Sigmoid colon (tissue), 7 donors: ENCODE results near the gene SSBP4. TPM values are rescaled to one million over a fixed set of nuclear protein-coding genes. Genes with fewer than 3 reads are reported as not detected.
A peak's percentile ranks its signal among the peaks of the same experiment; 100 is the strongest.

Experiments used
- DNase-seq: peaks from one replicate; pipeline ENCODE4 v3.0.0-alpha.2; 2019
- H3K27ac ChIP-seq, 4 donors: fragments of 200-600 bp; sonication (generic); one replicate each; pipeline ENCODE4 v1.5.1; 2016 to 2019; ENCODE audit warnings: mild to moderate bottlenecking in 1 of 4
- H3K27me3 ChIP-seq, 3 donors: fragments of 200-600 bp; sonication (generic); one replicate each; pipeline ENCODE4 v1.5.1; 2019; ENCODE audit warnings: mild to moderate bottlenecking in 1 of 3
- H3K36me3 ChIP-seq, 4 donors: fragments of 200-600 bp; sonication (generic); one replicate each; pipeline ENCODE4 v1.5.1; 2016 to 2019
- H3K4me1 ChIP-seq, 4 donors: fragments of 200-600 bp; sonication (generic); one replicate each; pipeline ENCODE4 v1.5.1; 2017 to 2019
- H3K4me3 ChIP-seq, 4 donors: fragments of 200-600 bp; sonication (generic); one replicate each; pipeline ENCODE4 v1.5.1; 2017 to 2019; ENCODE audit warnings: mild to moderate bottlenecking in 2 of 4, moderate library complexity in 1 of 4
- H3K9me3 ChIP-seq, 4 donors: fragments of 200-600 bp in 3 of 4; sonication (generic) in 3 of 4; one replicate each; pipeline versions ENCODE4 v1.5.1 to v1.6.1; 2013 to 2019
- EP300 ChIP-seq, 4 donors: sonication (generic); formaldehyde crosslinking; IDR thresholded peaks; one replicate each; pipeline ENCODE4 v1.6.1; 2017; ENCODE audit warnings: antibody characterized with exemption in 4 of 4
- POLR2A ChIP-seq, 2 donors: fragments of 450-650 bp; IDR thresholded peaks; one replicate each; pipeline ENCODE4 v1.6.1; 2016; ENCODE audit warnings: antibody characterized with exemption in 2 of 2, mild to moderate bottlenecking in 2 of 2, moderate library complexity in 2 of 2
- POLR2AphosphoS5 ChIP-seq, 4 donors: sonication (generic); formaldehyde crosslinking; IDR thresholded peaks; one replicate each; pipeline ENCODE4 v1.6.1; 2017; ENCODE audit warnings: antibody characterized with exemption in 4 of 4
- WGBS, 2 donors: extraction: QIAGEN DNeasy Blood & Tissue Kit; methylation state at CpG; one replicate each; pipeline ENCODE4 v1.1.7; 2013; 5-methylcytosine and 5-hydroxymethylcytosine counted together
- intact Hi-C: fragments of 100-400 bp; cut with DNase I; formaldehyde crosslinking; loops from one replicate; pipeline ENCODE4 v1.15.1; 2023
- polyA plus RNA-seq, 3 donors: library from polyadenylated mRNA; stranded (reverse); fragments of 200-250 nt; gene quantifications; one replicate each; pipeline ENCODE4 v1.2.3, GENCODE V29; 2013
- small RNA-seq, 3 donors: library from RNA; depleted of rRNA; stranded (forward); fragments of <200 nt; gene quantifications; one replicate each; pipeline ENCODE3, GENCODE V24; 2016
- total RNA-seq, 4 donors: library from RNA; depleted of rRNA; stranded (reverse); fragments of >200 nt; gene quantifications; one replicate each; pipeline ENCODE4 v1.1.0, GENCODE V29; 2016
- TF ChIP-seq, protein P1 (sequence below), 4 experiments: fragments of 450-650 bp in 3 of 4; fragments of 200-600 bp in 1 of 4; IDR thresholded peaks; one replicate each; pipeline ENCODE4 v1.5.1; 2016 to 2019; ENCODE audit warnings: antibody characterized with exemption in 4 of 4, mild to moderate bottlenecking in 3 of 4, moderate library complexity in 2 of 4
- donor health status: healthy with polysubstance abuse.
- donor health status: Bipolar disorder and iron deficiency.
- donor health status: healthy.

The SSBP4 gene
- total and polyA plus RNA-seq, 7 donors, result 13.9 to 71.4 (median 52.4) TPM

DNA sequence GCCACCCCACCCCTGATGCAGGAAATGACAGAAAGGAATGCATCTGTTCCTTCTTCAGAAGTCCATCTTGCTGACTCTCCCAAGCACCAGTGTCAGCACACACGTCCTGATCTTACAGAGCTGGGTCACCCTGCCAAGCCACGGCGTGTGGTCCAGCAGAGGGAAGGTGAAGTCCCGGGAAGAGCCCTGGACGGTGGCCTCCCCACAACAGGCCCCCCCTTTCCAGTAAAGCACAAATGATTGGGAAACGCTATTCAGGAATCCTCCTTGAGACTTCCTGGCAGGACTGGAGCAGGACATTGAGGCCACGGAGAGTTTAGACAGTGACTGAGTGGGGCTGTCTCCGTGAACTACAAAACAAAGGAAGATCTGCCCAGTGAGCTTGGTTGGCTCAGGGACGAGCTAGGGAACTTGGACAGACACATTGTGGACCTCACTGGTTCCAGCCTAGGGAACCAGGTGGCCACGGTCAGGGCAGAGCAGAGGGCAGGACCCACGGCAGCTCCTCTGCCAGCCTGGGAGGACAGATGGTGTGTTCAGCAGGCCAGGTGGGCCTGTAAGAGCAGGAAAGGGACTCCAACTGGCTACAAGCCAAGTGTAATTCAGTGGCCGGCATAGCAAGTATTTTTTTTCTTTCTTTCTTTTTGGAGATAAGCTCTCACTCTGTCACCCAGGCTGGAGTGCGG is 61.0 kb downstream of the SSBP4 start:
- Histone ChIP-seq H3K4me3 (no peak overlapping the region), H3K4me1 (peaks cover 0 to 62% (median 53%) of the 10 kb centered on the region in 4 donors)

DNA sequence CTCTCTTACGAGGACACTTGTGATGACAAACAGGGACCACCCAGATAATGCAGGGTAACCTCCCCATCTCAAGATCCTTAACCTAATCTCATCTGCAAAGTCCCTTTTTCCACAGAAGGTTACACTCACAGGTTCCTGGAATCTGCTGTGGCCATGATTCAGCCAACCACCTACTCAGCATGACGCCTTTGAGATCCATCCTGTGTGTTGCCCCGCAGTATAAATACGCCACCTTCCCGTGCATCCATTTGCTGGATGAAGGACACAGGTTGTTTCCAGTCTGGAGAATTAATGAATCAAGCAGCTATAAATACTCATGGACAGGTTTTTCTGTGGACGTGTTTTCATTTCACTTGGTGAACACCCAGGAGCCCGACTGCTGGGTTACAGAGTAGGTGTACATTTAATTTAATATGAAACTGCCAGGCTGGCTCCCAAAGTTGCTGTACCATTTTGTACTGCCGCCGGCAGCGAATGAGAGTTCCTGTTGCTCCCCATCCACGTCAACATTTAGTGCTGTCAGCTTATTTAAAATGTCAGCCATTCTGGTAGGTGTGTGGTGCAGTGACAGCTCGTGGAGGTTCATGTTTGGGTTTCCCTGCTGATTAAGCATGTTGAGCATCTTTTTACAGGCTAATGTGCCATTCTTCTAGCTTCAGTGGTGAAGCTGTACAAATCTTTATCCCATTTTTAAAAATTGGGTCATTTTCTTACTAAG is 62.5 kb downstream of the SSBP4 start:
- Histone ChIP-seq H3K27ac (no peak overlapping the region), H3K9me3 (no peaks in the 10 kb centered on the region), H3K4me1 (peaks cover 0 to 70% (median 56%) of the 10 kb centered on the region in 4 donors), H3K27me3 (no peaks in the 10 kb centered on the region), H3K36me3 (no peaks in the 10 kb centered on the region), H3K4me3 (no peak overlapping the region)
- 93% methylated on average over 12 of the region's 12 CpGs for WGBS, 2 donors
- DNase-seq, result no peak
- TF ChIP-seq EP300 (IDR thresholded peaks at IDR 0.05), result no peak
- TF ChIP-seq, protein P1, sequence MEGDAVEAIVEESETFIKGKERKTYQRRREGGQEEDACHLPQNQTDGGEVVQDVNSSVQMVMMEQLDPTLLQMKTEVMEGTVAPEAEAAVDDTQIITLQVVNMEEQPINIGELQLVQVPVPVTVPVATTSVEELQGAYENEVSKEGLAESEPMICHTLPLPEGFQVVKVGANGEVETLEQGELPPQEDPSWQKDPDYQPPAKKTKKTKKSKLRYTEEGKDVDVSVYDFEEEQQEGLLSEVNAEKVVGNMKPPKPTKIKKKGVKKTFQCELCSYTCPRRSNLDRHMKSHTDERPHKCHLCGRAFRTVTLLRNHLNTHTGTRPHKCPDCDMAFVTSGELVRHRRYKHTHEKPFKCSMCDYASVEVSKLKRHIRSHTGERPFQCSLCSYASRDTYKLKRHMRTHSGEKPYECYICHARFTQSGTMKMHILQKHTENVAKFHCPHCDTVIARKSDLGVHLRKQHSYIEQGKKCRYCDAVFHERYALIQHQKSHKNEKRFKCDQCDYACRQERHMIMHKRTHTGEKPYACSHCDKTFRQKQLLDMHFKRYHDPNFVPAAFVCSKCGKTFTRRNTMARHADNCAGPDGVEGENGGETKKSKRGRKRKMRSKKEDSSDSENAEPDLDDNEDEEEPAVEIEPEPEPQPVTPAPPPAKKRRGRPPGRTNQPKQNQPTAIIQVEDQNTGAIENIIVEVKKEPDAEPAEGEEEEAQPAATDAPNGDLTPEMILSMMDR (IDR thresholded peaks at IDR 0.05), result no peak
- no peak for TF ChIP-seq POLR2AphosphoS5 (IDR thresholded peaks at IDR 0.05)
- TF ChIP-seq POLR2A (IDR thresholded peaks at IDR 0.05), result no peak
- intact Hi-C loops, result loop anchor here (2.0 kb wide), 1 partner anchor 37 kb away; no protein-coding TSS in a partner anchor

More for the DNA sequence above, 61.0 kb downstream of the SSBP4 start:
- Histone ChIP-seq H3K36me3 (no peaks in the 10 kb centered on the region), H3K9me3 (no peaks in the 10 kb centered on the region), H3K27ac (peak overlapping the region; percentile 78 to 87 (median 83)), H3K27me3 (no peaks in the 10 kb centered on the region)
- peak; percentile 97 for DNase-seq
- intact Hi-C loops, result loop anchor here (2.0 kb wide), 1 partner anchor 39 kb away; no protein-coding TSS in a partner anchor
- TF ChIP-seq POLR2A (IDR thresholded peaks at IDR 0.05) (no peak), EP300 (IDR thresholded peaks at IDR 0.05) (peak; percentile 63 to 94 (median 85)), POLR2AphosphoS5 (IDR thresholded peaks at IDR 0.05) (peak; percentile 69 to 94 (median 82))
- 54 to 55% methylated on average over 13 of the region's 13 CpGs for WGBS, 2 donors

DNA sequence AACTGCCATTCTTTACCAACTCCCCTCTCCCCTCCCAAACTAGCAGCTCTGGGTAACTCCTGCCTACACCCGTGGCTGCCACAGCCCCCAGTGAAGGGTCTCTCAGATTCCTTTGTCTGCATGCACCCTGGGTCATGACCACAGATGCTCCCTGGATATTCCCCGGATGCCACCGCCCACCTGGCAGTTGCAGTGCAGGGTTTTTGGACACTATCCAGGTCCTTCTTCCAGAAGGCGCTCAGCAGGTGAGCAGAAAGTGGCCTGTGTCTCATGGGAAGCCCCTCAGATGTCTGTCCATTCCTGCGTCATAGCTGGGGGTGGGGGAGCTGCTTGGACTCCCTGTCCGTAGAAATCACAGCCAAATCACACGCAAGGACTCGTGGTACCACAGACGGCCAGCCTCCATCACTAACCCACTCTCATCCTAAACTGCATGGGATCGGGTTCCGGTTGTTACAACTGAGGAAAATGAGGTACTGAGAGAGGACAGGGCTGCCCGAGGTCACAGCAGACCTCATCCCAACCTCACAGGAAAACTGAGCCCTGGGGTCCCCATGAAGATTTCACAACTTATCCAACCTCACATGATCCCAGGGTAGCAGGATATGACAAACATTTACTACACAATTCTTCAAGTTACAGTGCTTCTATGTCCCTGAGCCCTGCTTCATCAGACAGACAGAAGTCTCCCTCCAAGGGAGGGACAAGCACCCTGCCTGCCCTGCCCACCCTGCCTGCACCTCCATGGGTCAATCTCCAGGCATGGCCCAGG is 64.1 kb downstream of the SSBP4 start:
- H3K4me1 ChIP-seq, result peaks cover 0 to 79% (median 67%) of the 10 kb centered on the region in 4 donors

More for the DNA sequence above, 64.1 kb downstream of the SSBP4 start:
- Histone ChIP-seq H3K36me3 (no peaks in the 10 kb centered on the region), H3K27ac (no peak overlapping the region), H3K4me3 (no peak overlapping the region), H3K27me3 (no peaks in the 10 kb centered on the region), H3K9me3 (no peaks in the 10 kb centered on the region)
- intact Hi-C loops, result no loop called here
- TF ChIP-seq, protein P1 (IDR thresholded peaks at IDR 0.05), result no peak
- TF ChIP-seq POLR2A (IDR thresholded peaks at IDR 0.05) (no peak), EP300 (IDR thresholded peaks at IDR 0.05) (no peak), POLR2AphosphoS5 (IDR thresholded peaks at IDR 0.05) (no peak)
- DNase-seq, result no peak
- WGBS, 2 donors, result 72 to 78% methylated on average over 12 of the region's 12 CpGs

Small RNA genes within 50 kb of the gene (small RNA-seq; reads per million reads assigned to genes)
- gene MIR3189, result 0 reads per million in 3 donors

Other genes with a start within 250 kb of the SSBP4 start
- gene IFI30, start 245.6 kb upstream of the SSBP4 start, total RNA-seq, result 10 to 100 TPM in 3 of 4 donors, 1 to 10 TPM in 1; 9.1 to 45.7 (median 44.5) TPM
- gene IFI30, start 245.6 kb upstream of the SSBP4 start, polyA plus RNA-seq, result 100 to 1,000 TPM in 2 of 3 donors, 10 to 100 TPM in 1; 96.7 to 412 (median 178) TPM
- gene MPV17L2, start 226.2 kb upstream of the SSBP4 start, total RNA-seq, result 10 to 100 TPM; 15.8 to 37.3 (median 26.2) TPM
- 10 to 100 TPM in 2 of 3 donors, 1 to 10 TPM in 1; 9.0 to 26.4 (median 12.0) TPM for gene MPV17L2, start 226.2 kb upstream of the SSBP4 start, polyA plus RNA-seq
- 1 to 10 TPM in 3 of 4 donors, under 1 TPM in 1; 0.66 to 2.9 (median 2.2) TPM for gene RAB3A, start 215.4 kb upstream of the SSBP4 start, total RNA-seq
- 1 to 10 TPM; 2.1 to 4.8 (median 4.2) TPM for gene RAB3A, start 215.4 kb upstream of the SSBP4 start, polyA plus RNA-seq
- gene PDE4C, start 193.0 kb upstream of the SSBP4 start, total RNA-seq, result 1 to 10 TPM; 1.8 to 8.6 (median 4.5) TPM
- 1 to 10 TPM in 1 of 3 donors, not detected in 2; 4.0 TPM for gene PDE4C, start 193.0 kb upstream of the SSBP4 start, polyA plus RNA-seq
- gene IQCN, start 144.9 kb upstream of the SSBP4 start, total RNA-seq, result 1 to 10 TPM; 1.4 to 5.8 (median 2.9) TPM
- gene IQCN, start 144.9 kb upstream of the SSBP4 start, polyA plus RNA-seq, result 1 to 10 TPM; 1.2 to 4.4 (median 3.4) TPM
- 100 to 1,000 TPM; 163 to 369 (median 230) TPM for gene JUND, start 137.8 kb upstream of the SSBP4 start, total RNA-seq
- gene JUND, start 137.8 kb upstream of the SSBP4 start, polyA plus RNA-seq, result 100 to 1,000 TPM; 179 to 221 (median 180) TPM
- gene LSM4, start 96.3 kb upstream of the SSBP4 start, total RNA-seq, result 100 to 1,000 TPM in 3 of 4 donors, 10 to 100 TPM in 1; 89.1 to 144 (median 119) TPM
- 100 to 1,000 TPM; 214 to 285 (median 256) TPM for gene LSM4, start 96.3 kb upstream of the SSBP4 start, polyA plus RNA-seq
- gene PGPEP1, start 78.8 kb upstream of the SSBP4 start, total RNA-seq, result 10 to 100 TPM; 15.0 to 26.0 (median 16.6) TPM
- gene PGPEP1, start 78.8 kb upstream of the SSBP4 start, polyA plus RNA-seq, result 10 to 100 TPM; 14.4 to 36.9 (median 31.7) TPM
- gene GDF15, start 33.2 kb upstream of the SSBP4 start, total RNA-seq, result 1 to 10 TPM; 1.1 to 7.9 (median 3.9) TPM
- 10 to 100 TPM in 2 of 3 donors, 1 to 10 TPM in 1; 7.2 to 79.7 (median 24.5) TPM for gene GDF15, start 33.2 kb upstream of the SSBP4 start, polyA plus RNA-seq
- 10 to 100 TPM in 1 of 4 donors, 1 to 10 TPM in 3; 2.2 to 13.3 (median 9.0) TPM for gene LRRC25, start 21.8 kb upstream of the SSBP4 start, total RNA-seq
- gene LRRC25, start 21.8 kb upstream of the SSBP4 start, polyA plus RNA-seq, result 10 to 100 TPM in 1 of 3 donors, 1 to 10 TPM in 2; 4.2 to 10.9 (median 6.0) TPM
- 10 to 100 TPM in 3 of 4 donors, 1 to 10 TPM in 1; 9.1 to 12.8 (median 11.5) TPM for gene ISYNA1, start 18.7 kb downstream of the SSBP4 start, total RNA-seq
- 10 to 100 TPM in 1 of 3 donors, 1 to 10 TPM in 2; 3.7 to 18.7 (median 4.2) TPM for gene ISYNA1, start 18.7 kb downstream of the SSBP4 start, polyA plus RNA-seq
- 10 to 100 TPM in 3 of 4 donors, 1 to 10 TPM in 1; 7.1 to 20.2 (median 11.9) TPM for gene ELL, start 102.7 kb downstream of the SSBP4 start, total RNA-seq
- gene ELL, start 102.7 kb downstream of the SSBP4 start, polyA plus RNA-seq, result 10 to 100 TPM in 1 of 3 donors, 1 to 10 TPM in 2; 6.2 to 14.6 (median 8.4) TPM
- gene FKBP8, start 124.2 kb downstream of the SSBP4 start, total RNA-seq, result 100 to 1,000 TPM; 366 to 456 (median 403) TPM
- gene FKBP8, start 124.2 kb downstream of the SSBP4 start, polyA plus RNA-seq, result 100 to 1,000 TPM; 200 to 234 (median 232) TPM
- 100 to 1,000 TPM; 107 to 122 (median 120) TPM for gene KXD1, start 138.5 kb downstream of the SSBP4 start, total RNA-seq
- 100 to 1,000 TPM in 1 of 3 donors, 10 to 100 TPM in 2; 84.9 to 118 (median 93.2) TPM for gene KXD1, start 138.5 kb downstream of the SSBP4 start, polyA plus RNA-seq
- gene UBA52, start 152.5 kb downstream of the SSBP4 start, total RNA-seq, result 1,000 to 10,000 TPM in 1 of 4 donors, 100 to 1,000 TPM in 3; 450 to 1,088 (median 720) TPM
- 1,000 to 10,000 TPM; 1,029 to 1,720 (median 1,156) TPM for gene UBA52, start 152.5 kb downstream of the SSBP4 start, polyA plus RNA-seq
- 100 to 1,000 TPM in 1 of 4 donors, 10 to 100 TPM in 3; 70.3 to 101 (median 85.6) TPM for gene REX1BD, start 169.4 kb downstream of the SSBP4 start, total RNA-seq
- gene REX1BD, start 169.4 kb downstream of the SSBP4 start, polyA plus RNA-seq, result 10 to 100 TPM; 40.5 to 79.1 (median 63.1) TPM
- 10 to 100 TPM in 2 of 4 donors, 1 to 10 TPM in 1, under 1 TPM in 1; 0.82 to 28.8 (median 17.0) TPM for gene CRLF1, start 187.4 kb downstream of the SSBP4 start, total RNA-seq
- gene CRLF1, start 187.4 kb downstream of the SSBP4 start, polyA plus RNA-seq, result 1 to 10 TPM in 1 of 3 donors, under 1 TPM in 1, not detected in 1; 0.60 to 6.8 TPM
- 1 to 10 TPM in 3 of 4 donors, under 1 TPM in 1; 0.82 to 6.4 (median 4.1) TPM for gene TMEM59L, start 193.5 kb downstream of the SSBP4 start, total RNA-seq
- gene TMEM59L, start 193.5 kb downstream of the SSBP4 start, polyA plus RNA-seq, result 1 to 10 TPM in 1 of 3 donors, not detected in 2; 5.0 TPM
- gene KLHL26, start 217.6 kb downstream of the SSBP4 start, total RNA-seq, result 1 to 10 TPM; 3.8 to 8.3 (median 5.9) TPM
- 1 to 10 TPM; 1.6 to 4.8 (median 1.8) TPM for gene KLHL26, start 217.6 kb downstream of the SSBP4 start, polyA plus RNA-seq